ENCODE results near the gene MRPL27.
"Not testable (repeated sequence)": the region's sequence is repeated elsewhere in the genome, so short reads cannot be mapped to it uniquely, and the experiment has no call there.

The MRPL27 gene

DNA sequence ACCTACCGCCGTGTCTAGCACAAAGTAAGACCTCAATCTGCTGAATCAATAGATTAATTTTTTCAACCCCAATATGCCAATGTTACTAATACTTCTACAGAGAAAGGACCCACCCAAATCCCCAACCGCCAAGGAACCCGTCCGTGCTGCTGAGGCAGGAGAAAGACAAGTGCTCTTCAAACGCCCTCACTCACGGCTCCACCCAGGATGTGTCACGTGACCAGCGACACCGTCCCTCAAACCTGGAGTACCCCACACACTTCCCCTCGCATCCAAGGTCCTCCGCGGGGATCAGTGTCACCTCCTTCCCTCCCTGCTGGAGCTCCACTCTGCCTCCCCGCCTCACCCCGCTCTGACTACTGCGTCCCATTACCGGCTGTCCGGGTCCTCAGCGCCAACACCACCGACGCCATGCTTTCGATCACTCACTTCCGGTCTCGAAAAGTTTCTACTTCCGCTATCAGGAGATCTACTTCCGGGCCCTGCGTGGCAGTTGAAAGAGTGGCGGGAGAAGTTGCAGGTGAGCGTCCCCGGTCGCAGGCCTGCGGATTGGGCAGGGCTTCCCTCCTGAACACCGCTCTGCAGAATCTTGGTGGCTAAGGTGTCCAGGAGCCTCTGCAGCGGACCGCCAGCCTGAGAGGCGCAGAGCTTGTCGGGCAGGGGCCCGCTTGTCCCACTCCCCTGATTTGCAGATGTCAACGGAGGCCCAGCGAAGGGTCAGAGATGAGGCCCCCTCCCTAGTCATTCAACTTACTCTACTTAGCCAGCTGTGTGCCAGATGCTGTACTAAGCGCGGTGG lies at the start of gene MRPL27, which contains the start of gene EME1:
MRPL27 (minus strand) TSS at position 427 of the 799 bp plus-strand sequence; CDS start at position 413, 14 bp downstream.
EME1 (plus strand) TSS at position 472 of the 799 bp plus-strand sequence. CDS start 1,980 bp downstream, outside the sequence.
- peaks cover 25% of the 10 kb centered on the region for H3K36me3 ChIP-seq (ENCODE audit: control insufficient read depth, insufficient read depth, low read length)
- H3K9me3 ChIP-seq (ENCODE audit: control insufficient read depth, insufficient read depth, low read length), result no peaks in the 10 kb centered on the region

GRCh38 chr17:50422738-50423137 lies 49.8 kb upstream of the MRPL27 start:
- Histone ChIP-seq H3K27me3 (ENCODE audit: control insufficient read depth, insufficient read depth, low read length) (peaks cover 11% of the 10 kb centered on the region), H3K4me1 (ENCODE audit: control insufficient read depth, insufficient read depth, low read length) (peaks cover 5% of the 10 kb centered on the region), H3K9ac (ENCODE audit: low read depth, low read length) (no peak overlapping the region), H3K9me3 (ENCODE audit: control insufficient read depth, insufficient read depth, low read length) (no peaks in the 10 kb centered on the region), H3K4me3 (ENCODE audit: low read depth, low read length) (no peak overlapping the region), H3K36me3 (ENCODE audit: control insufficient read depth, insufficient read depth, low read length) (no peaks in the 10 kb centered on the region)

More for the DNA sequence above, at the start of gene MRPL27, which contains the start of gene EME1:
- Histone ChIP-seq H3K4me1 (ENCODE audit: control insufficient read depth, insufficient read depth, low read length) (no peaks in the 10 kb centered on the region), H3K4me3 (ENCODE audit: low read depth, low read length) (peak within 1 kb of the TSS; percentile 98), H3K9ac (ENCODE audit: low read depth, low read length) (peak within 1 kb of the TSS; percentile 97), H3K27me3 (ENCODE audit: control insufficient read depth, insufficient read depth, low read length) (no peaks in the 10 kb centered on the region)

GRCh38 chr17:50421308-50422051 lies 48.5 kb upstream of the MRPL27 start:
- Histone ChIP-seq H3K9ac (ENCODE audit: low read depth, low read length) (no peak overlapping the region), H3K4me1 (ENCODE audit: control insufficient read depth, insufficient read depth, low read length) (no peaks in the 10 kb centered on the region), H3K4me3 (ENCODE audit: low read depth, low read length) (no peak overlapping the region), H3K36me3 (ENCODE audit: control insufficient read depth, insufficient read depth, low read length) (no peaks in the 10 kb centered on the region), H3K27me3 (ENCODE audit: control insufficient read depth, insufficient read depth, low read length) (peaks cover 11% of the 10 kb centered on the region), H3K9me3 (ENCODE audit: control insufficient read depth, insufficient read depth, low read length) (no peaks in the 10 kb centered on the region)

DNA sequence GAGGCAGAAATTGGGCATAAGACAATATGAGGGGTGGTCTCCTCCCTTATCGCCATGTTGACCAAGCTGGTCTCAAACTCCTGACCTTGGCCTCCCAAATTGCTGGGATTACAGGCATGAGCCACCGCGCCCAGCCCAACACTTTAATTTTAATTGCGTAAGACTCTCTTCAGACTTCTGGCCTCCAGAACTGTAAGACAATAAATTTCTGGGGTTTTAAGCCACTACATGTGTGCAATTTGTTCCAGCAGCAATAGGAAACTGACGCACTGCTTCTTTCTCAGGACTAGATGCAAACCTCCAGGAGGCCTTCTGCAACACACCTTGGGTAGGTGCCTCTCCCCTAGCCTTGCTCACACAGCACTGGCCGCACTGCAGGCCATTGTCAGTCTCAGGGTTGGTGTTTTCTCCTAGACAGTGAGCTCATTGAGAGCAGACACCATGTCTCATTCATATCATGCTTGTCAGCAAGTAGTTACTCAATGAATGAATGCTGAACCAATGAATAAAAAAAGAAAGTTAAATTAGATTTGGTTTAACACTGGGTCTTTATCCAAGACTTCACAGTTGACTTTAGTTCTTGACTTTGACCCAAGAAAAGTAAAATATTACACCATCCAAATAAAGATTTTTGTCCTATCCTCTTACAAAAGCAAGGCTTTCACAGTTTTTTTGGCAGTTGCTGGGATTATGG lies 47.6 kb upstream of the MRPL27 start:
- Histone ChIP-seq H3K27me3 (ENCODE audit: control insufficient read depth, insufficient read depth, low read length) (peaks cover 11% of the 10 kb centered on the region), H3K9me3 (ENCODE audit: control insufficient read depth, insufficient read depth, low read length) (no peaks in the 10 kb centered on the region), H3K4me3 (ENCODE audit: low read depth, low read length) (no peak overlapping the region), H3K36me3 (ENCODE audit: control insufficient read depth, insufficient read depth, low read length) (no peaks in the 10 kb centered on the region), H3K9ac (ENCODE audit: low read depth, low read length) (no peak overlapping the region), H3K4me1 (ENCODE audit: control insufficient read depth, insufficient read depth, low read length) (no peaks in the 10 kb centered on the region)

GRCh38 chr17:50419577-50419976 lies 46.6 kb upstream of the MRPL27 start:
- H3K4me3 ChIP-seq (ENCODE audit: low read depth, low read length); H3K36me3 ChIP-seq (ENCODE audit: control insufficient read depth, insufficient read depth, low read length); H3K9me3 ChIP-seq (ENCODE audit: control insufficient read depth, insufficient read depth, low read length); H3K9ac ChIP-seq (ENCODE audit: low read depth, low read length); H3K27me3 ChIP-seq (ENCODE audit: control insufficient read depth, insufficient read depth, low read length); H3K4me1 ChIP-seq (ENCODE audit: control insufficient read depth, insufficient read depth, low read length): not testable (repeated sequence)

GRCh38 chr17:50414808-50415207 lies 41.8 kb upstream of the MRPL27 start:
- no peak overlapping the region for H3K9ac ChIP-seq (ENCODE audit: low read depth, low read length)
- no peaks in the 10 kb centered on the region for H3K9me3 ChIP-seq (ENCODE audit: control insufficient read depth, insufficient read depth, low read length)
- peaks cover 2% of the 10 kb centered on the region for H3K27me3 ChIP-seq (ENCODE audit: control insufficient read depth, insufficient read depth, low read length)
- H3K36me3 ChIP-seq (ENCODE audit: control insufficient read depth, insufficient read depth, low read length), result no peaks in the 10 kb centered on the region
- H3K4me1 ChIP-seq (ENCODE audit: control insufficient read depth, insufficient read depth, low read length), result no peaks in the 10 kb centered on the region
- H3K4me3 ChIP-seq (ENCODE audit: low read depth, low read length), result no peak overlapping the region

- Histone ChIP-seq H3K4me1 (ENCODE audit: control insufficient read depth, insufficient read depth, low read length) (no peaks in the 10 kb centered on the region), H3K27me3 (ENCODE audit: control insufficient read depth, insufficient read depth, low read length) (peaks cover 2% of the 10 kb centered on the region), H3K36me3 (ENCODE audit: control insufficient read depth, insufficient read depth, low read length) (no peaks in the 10 kb centered on the region), H3K4me3 (ENCODE audit: low read depth, low read length) (no peak overlapping the region), H3K9me3 (ENCODE audit: control insufficient read depth, insufficient read depth, low read length) (no peaks in the 10 kb centered on the region), H3K9ac (ENCODE audit: low read depth, low read length) (no peak overlapping the region)
Measured at GRCh38 chr17:50412188-50412732, 39.3 kb upstream of the MRPL27 start.

GRCh38 chr17:50407921-50408320 lies 34.9 kb upstream of the MRPL27 start:
- no peaks in the 10 kb centered on the region for H3K27me3 ChIP-seq (ENCODE audit: control insufficient read depth, insufficient read depth, low read length)
- H3K9me3 ChIP-seq (ENCODE audit: control insufficient read depth, insufficient read depth, low read length), result no peaks in the 10 kb centered on the region
- H3K9ac ChIP-seq (ENCODE audit: low read depth, low read length), result no peak overlapping the region
- peaks cover 2% of the 10 kb centered on the region for H3K4me1 ChIP-seq (ENCODE audit: control insufficient read depth, insufficient read depth, low read length)
- H3K4me3 ChIP-seq (ENCODE audit: low read depth, low read length), result no peak overlapping the region
- H3K36me3 ChIP-seq (ENCODE audit: control insufficient read depth, insufficient read depth, low read length), result no peaks in the 10 kb centered on the region

DNA sequence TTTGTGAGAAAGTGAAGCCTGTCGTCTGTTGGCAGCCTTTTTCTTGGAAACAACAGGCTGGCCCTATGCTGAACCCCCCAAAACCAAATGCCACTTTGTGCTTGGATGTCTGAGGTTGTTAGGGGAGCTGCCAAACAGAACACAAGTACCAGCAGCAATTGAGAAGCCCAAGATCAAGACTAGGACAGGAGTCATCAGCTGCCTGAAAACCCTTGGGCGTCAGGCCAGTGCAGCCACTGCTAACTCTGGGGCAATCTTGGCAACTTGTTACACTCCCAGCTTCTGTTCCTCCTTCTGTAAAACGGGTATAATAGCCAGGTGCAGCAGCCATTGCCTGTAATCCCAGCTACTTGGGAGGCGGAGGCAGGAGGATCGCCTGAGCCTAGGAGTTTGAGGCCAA lies 33.6 kb upstream of the MRPL27 start:
- no peak overlapping the region for H3K4me3 ChIP-seq (ENCODE audit: low read depth, low read length)
- H3K9ac ChIP-seq (ENCODE audit: low read depth, low read length), result no peak overlapping the region
- H3K4me1 ChIP-seq (ENCODE audit: control insufficient read depth, insufficient read depth, low read length), result peaks cover 2% of the 10 kb centered on the region
- no peaks in the 10 kb centered on the region for H3K9me3 ChIP-seq (ENCODE audit: control insufficient read depth, insufficient read depth, low read length)
- no peaks in the 10 kb centered on the region for H3K27me3 ChIP-seq (ENCODE audit: control insufficient read depth, insufficient read depth, low read length)
- H3K36me3 ChIP-seq (ENCODE audit: control insufficient read depth, insufficient read depth, low read length), result no peaks in the 10 kb centered on the region

GRCh38 chr17:50405351-50405750 lies 32.4 kb upstream of the MRPL27 start:
- not testable (repeated sequence) for H3K9ac ChIP-seq (ENCODE audit: low read depth, low read length); H3K4me1 ChIP-seq (ENCODE audit: control insufficient read depth, insufficient read depth, low read length); H3K36me3 ChIP-seq (ENCODE audit: control insufficient read depth, insufficient read depth, low read length); H3K27me3 ChIP-seq (ENCODE audit: control insufficient read depth, insufficient read depth, low read length); H3K4me3 ChIP-seq (ENCODE audit: low read depth, low read length); H3K9me3 ChIP-seq (ENCODE audit: control insufficient read depth, insufficient read depth, low read length)

DNA sequence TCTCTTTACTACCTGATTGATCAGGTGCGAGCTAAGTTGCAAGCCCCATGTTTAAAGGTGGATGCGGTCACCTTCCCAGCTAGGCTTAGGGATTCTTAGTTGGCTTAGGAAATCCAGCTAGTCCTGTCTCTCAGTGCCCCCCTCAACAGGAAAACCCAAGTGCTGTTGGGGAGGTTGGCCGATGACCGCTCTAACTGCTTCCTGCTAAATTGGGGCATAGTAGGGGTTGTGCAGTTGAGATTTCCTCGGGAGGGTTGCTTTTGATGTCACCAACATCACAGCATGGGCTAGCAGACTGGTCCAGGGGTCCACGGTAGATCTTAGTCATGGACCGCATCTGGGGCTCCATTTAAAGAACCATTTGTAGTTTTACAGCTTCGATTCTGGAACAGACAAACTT lies 26.6 kb upstream of the MRPL27 start:
- H3K27me3 ChIP-seq (ENCODE audit: control insufficient read depth, insufficient read depth, low read length); H3K36me3 ChIP-seq (ENCODE audit: control insufficient read depth, insufficient read depth, low read length); H3K9ac ChIP-seq (ENCODE audit: low read depth, low read length); H3K4me3 ChIP-seq (ENCODE audit: low read depth, low read length); H3K4me1 ChIP-seq (ENCODE audit: control insufficient read depth, insufficient read depth, low read length); H3K9me3 ChIP-seq (ENCODE audit: control insufficient read depth, insufficient read depth, low read length): not testable (repeated sequence)

Data from iPS-15b (cell line).